ENCODE measurements around the gene GSS. TPM values are rescaled to one million over a fixed set of nuclear protein-coding genes. Genes with fewer than 3 reads are reported as not detected.

Gene GSS
- total RNA-seq (2014; rRNA removed; shearing (Covaris generic)), result 67.0 and 72.4 TPM in 2 replicates

DNA sequence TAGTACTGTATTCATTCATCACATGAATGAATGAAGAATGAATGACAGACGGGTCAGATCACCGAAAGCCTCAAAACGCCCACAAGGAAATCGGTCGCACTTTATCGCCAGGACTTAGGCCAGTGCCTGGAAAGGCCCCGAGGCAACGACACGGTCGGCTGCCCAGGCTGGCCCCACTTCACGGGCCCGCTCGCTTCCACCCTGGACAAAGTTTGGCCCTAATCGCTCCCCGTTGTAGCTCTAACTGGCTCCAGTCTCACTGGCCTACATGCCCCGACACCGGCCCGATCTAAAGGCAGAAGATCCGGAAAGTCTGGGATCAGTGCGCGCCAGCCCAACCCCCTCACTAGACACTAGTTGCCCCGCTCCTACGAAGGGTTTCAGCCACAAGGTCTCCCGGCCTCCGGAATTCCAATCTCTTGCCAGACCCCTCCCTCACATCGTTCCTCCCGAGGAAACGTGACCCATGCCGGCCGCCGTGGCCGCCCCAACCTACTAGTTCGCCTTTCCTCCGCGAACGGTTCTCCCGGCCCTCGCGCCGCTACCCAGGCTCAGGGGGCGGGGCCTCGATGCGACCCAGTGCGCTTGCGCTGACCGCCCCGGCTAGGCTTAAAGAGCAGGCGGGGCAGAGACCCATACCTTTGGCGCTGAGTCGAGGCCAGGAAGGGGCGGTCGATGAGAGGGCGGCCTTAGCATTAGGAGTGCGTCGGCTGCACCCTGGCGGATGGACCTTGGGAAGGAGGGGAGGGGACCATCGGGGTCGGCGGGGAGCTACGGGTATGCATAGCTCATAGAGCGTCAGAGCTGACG, at the start of gene GSS, which contains the start of gene MYH7B:
GSS (minus strand) TSS at position 576 of the 810 bp plus-strand sequence. CDS start 3,954 bp downstream, outside the sequence.
MYH7B (plus strand) TSS at position 638 of the 810 bp plus-strand sequence. CDS start 22,138 bp downstream, outside the sequence.
- DNase-seq (ENCODE audit: low spot score), result peak; percentile 93

- no peak for DNase-seq (ENCODE audit: low spot score)
These were observed 49.3 kb upstream of the GSS start for GRCh38 chr20:35004749-35005462.

- no peak for DNase-seq (ENCODE audit: low spot score)
These were observed 48.6 kb upstream of the GSS start for GRCh38 chr20:35004051-35004725.

GRCh38 chr20:35003211-35004031, 47.8 kb upstream of the GSS start:
- DNase-seq (ENCODE audit: low spot score), result no peak

GRCh38 chr20:35002426-35003210, 47.0 kb upstream of the GSS start:
- DNase-seq (ENCODE audit: low spot score), result no peak

GRCh38 chr20:35001596-35002362, 46.2 kb upstream of the GSS start:
- DNase-seq (ENCODE audit: low spot score), result no peak

DNA sequence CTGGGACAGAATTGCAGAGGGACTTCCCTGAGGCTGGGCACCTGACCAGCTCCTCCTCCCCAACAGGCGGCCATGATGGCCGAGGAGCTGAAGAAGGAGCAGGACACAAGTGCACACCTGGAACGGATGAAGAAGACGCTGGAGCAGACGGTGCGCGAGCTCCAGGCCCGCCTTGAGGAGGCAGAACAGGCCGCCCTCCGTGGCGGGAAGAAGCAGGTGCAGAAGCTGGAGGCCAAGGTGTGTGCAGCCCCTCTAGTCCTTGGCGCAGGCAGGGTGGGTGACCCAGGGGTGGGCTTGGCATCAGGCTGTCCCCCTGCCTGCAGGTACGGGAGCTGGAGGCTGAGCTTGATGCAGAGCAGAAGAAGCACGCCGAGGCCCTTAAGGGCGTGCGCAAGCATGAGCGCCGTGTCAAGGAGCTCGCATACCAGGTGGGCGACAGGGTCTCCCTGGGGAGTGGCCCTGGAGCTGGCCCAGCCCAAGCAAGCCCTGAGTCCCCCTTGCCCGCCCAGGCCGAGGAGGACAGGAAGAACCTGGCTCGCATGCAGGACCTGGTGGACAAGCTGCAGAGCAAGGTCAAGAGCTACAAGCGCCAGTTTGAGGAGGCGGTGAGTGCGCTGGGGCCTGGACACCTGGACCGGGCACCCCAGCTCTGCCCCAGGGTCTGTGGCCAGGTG, 45.5 kb upstream of the GSS start:
- no peak for DNase-seq (ENCODE audit: low spot score)

GRCh38 chr20:35000311-35000921, 44.8 kb upstream of the GSS start:
- no peak for DNase-seq (ENCODE audit: low spot score)

GRCh38 chr20:34999782-35000181, 44.2 kb upstream of the GSS start:
- no peak for DNase-seq (ENCODE audit: low spot score)

DNA sequence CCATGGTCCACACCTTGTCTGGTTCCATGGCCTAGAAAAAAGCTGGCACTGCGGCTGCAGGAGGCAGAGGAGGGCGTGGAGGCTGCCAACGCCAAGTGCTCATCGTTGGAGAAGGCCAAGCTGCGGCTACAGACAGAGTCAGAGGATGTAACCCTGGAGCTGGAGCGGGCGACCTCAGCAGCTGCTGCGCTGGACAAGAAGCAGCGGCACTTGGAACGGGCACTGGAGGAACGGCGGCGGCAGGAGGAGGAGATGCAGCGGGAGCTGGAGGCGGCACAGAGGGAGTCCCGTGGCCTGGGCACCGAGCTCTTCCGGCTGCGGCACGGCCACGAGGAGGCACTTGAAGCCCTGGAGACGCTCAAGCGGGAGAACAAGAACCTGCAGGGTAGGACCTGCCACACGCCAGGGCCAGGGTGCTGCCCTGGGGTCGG, 43.4 kb upstream of the GSS start:
- no peak for DNase-seq (ENCODE audit: low spot score)

DNA sequence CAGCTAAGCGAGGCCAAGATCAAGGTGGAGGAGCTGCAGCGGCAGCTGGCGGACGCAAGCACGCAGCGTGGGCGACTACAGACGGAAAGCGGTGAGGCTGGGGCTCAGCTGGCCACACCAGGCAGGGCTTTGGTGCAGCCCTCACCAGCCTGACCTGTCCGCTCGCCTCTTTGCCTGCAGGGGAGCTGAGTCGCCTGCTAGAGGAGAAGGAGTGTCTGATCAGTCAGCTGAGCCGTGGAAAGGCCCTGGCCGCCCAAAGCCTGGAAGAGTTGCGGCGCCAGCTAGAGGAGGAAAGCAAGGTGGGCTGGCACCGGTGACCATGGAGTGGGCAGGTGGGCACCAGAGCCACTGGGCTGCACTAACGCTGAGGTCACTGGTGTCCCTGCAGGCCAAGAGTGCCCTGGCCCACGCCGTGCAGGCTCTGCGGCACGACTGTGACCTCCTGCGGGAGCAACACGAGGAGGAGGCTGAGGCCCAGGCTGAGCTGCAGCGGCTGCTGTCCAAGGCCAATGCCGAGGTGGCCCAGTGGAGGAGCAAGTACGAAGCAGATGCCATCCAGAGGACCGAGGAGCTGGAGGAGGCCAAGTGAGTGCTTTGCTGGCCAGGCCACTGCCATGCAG, 42.8 kb upstream of the GSS start:
- no peak for DNase-seq (ENCODE audit: low spot score)

GRCh38 chr20:34997774-34998173, 42.2 kb upstream of the GSS start:
- DNase-seq (ENCODE audit: low spot score), result no peak

DNA sequence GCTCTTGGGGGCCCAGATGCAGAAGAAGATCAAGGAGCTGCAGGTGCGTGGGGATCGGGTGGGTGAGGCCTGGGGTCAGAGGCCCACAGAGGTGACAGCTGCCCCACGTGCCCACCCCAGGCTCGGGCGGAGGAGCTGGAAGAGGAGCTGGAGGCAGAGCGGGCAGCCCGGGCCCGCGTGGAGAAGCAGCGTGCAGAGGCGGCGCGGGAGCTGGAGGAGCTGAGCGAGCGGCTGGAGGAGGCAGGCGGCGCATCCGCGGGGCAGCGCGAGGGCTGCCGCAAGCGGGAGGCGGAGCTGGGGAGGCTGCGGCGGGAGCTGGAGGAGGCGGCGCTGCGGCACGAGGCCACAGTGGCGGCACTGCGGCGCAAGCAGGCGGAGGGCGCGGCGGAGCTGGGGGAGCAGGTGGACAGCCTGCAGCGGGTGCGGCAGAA, 41.5 kb upstream of the GSS start:
- no peak for DNase-seq (ENCODE audit: low spot score)

- DNase-seq (ENCODE audit: low spot score), result no peak
These were observed 40.8 kb upstream of the GSS start for GRCh38 chr20:34996243-34997028.

GRCh38 chr20:34995696-34996095, 40.1 kb upstream of the GSS start:
- DNase-seq (ENCODE audit: low spot score), result no peak

GRCh38 chr20:34995192-34995591, 39.6 kb upstream of the GSS start:
- no peak for DNase-seq (ENCODE audit: low spot score)

DNA sequence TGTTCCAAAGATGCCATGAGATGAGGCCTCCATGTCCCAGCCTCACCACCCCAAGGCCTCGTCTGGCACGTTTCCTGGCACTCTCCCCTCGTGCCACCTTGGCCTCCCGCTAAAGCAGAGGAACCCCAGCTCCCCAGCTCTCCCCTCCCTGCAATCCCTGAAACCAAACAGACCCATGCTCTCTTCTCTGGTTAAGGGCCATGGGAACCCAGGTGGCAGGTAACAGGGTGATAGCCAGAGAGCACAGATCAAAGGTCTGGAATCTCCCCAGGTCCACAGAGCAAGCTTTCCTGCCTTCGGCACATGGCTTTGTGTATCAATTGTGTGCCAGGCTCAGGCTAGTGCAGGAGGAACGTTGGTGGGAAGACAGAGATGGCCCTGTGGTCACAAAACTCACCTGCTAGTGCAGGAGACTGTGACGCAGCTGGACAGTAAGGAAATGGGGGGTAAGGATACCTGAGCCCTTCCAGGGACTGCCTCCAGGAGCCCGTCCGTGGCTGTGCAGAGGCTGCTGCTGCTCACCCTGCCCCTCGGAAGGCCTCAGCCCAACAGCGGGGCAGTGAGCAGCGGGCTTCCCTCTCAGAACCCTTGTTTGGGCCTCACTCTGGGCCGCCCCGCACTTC, 39.0 kb upstream of the GSS start:
- DNase-seq (ENCODE audit: low spot score), result no peak
